HepG2 (cell line): ENCODE results near the gene DCUN1D4. TPM values are rescaled to one million over a fixed set of nuclear protein-coding genes. Genes with fewer than 3 reads are reported as not detected.

Experiments used
- CBFB ChIP-seq: sonication (generic); formaldehyde crosslinking; IDR thresholded peaks from 2 replicates; pipeline ENCODE4 v1.4.0; 2020; ENCODE audit warnings: missing genetic modification reagents
- DNMT3B ChIP-seq: conservative IDR thresholded peaks from 2 replicates; pipeline ENCODE4 v1.6.1; 2016; ENCODE audit warnings: missing biosample characterization, control low read depth
- FIP1L1 ChIP-seq: fragments of 200-400 bp; formaldehyde crosslinking; IDR thresholded peaks from 2 replicates; pipeline ENCODE4 v1.6.1; 2018; ENCODE audit warnings: low read depth, mild to moderate bottlenecking, low read length, moderate library complexity, borderline replicate concordance; ENCODE audit not compliant: insufficient read depth
- GATA4 ChIP-seq: sonication (generic); IDR thresholded peaks from 2 replicates; pipeline ENCODE4 v1.6.1; 2016; ENCODE audit warnings: antibody characterized with exemption, low read depth, borderline replicate concordance
- GLI4 ChIP-seq: sonication (generic); formaldehyde crosslinking; IDR thresholded peaks from 2 replicates; pipeline ENCODE4 v1.5.1; 2020; ENCODE audit warnings: missing genetic modification reagents, mild to moderate bottlenecking, moderate library complexity, borderline replicate concordance
- HOXA5 ChIP-seq: sonication (generic); formaldehyde crosslinking; IDR thresholded peaks from 2 replicates; pipeline ENCODE4 v1.4.0; 2020; ENCODE audit warnings: missing genetic modification reagents
- ISL2 ChIP-seq: sonication (generic); formaldehyde crosslinking; IDR thresholded peaks from 2 replicates; pipeline ENCODE4 v1.5.0; 2020; ENCODE audit warnings: missing genetic modification reagents
- PITX1 ChIP-seq: sonication (generic); formaldehyde crosslinking; IDR thresholded peaks from 2 replicates; pipeline ENCODE4 v1.5.1; 2020; ENCODE audit warnings: mild to moderate bottlenecking, missing genetic modification reagents
- SALL2 ChIP-seq: sonication (generic); formaldehyde crosslinking; IDR thresholded peaks from 2 replicates; pipeline ENCODE4 v1.8.1; 2023; ENCODE audit warnings: mild to moderate bottlenecking, missing genetic modification reagents, inconsistent platforms
- YEATS2 ChIP-seq: sonication (generic); formaldehyde crosslinking; IDR thresholded peaks from 2 replicates; pipeline ENCODE4 v1.4.0; 2020; ENCODE audit warnings: missing genetic modification reagents, borderline replicate concordance
- ZNF564 ChIP-seq: sonication (generic); formaldehyde crosslinking; IDR thresholded peaks from 2 replicates; pipeline ENCODE4 v1.8.1; 2023; ENCODE audit warnings: mild to moderate bottlenecking, missing genetic modification reagents
- ZNF607 ChIP-seq: sonication (generic); formaldehyde crosslinking; IDR thresholded peaks from 2 replicates; pipeline ENCODE4 v1.5.1; 2020; ENCODE audit warnings: missing genetic modification reagents, mild to moderate bottlenecking, borderline replicate concordance
- ZNF776 ChIP-seq: sonication (generic); formaldehyde crosslinking; IDR thresholded peaks from 2 replicates; pipeline ENCODE4 v1.4.0; 2020; ENCODE audit warnings: mild to moderate bottlenecking, missing genetic modification reagents
- polyA plus RNA-seq, 8 experiments: library from polyadenylated mRNA; depleted of rRNA in 3 of 8; stranded (reverse) in 7 of 8; unstranded in 1 of 8; fragments of >200 nt; fragmentation: Illumina TruSeq in 4 of 8; extraction: Trizol in 4 of 8; gene quantifications; 2 replicates each; pipeline versions ENCODE4 v1.2.1 to v1.2.3, GENCODE V29; 2011 to 2016; ENCODE audit warnings: low read depth in 4 of 8, missing spikeins in 1 of 8, mixed read lengths in 1 of 8; ENCODE audit not compliant: insufficient read depth in 1 of 8
- total RNA-seq, 5 experiments: library from RNA; depleted of rRNA; stranded (reverse); fragments of >200 nt; fragmentation: Illumina TruSeq; extraction: Trizol; gene quantifications; 2 replicates each; pipeline ENCODE4 v1.2.3, GENCODE V29; 2016; ENCODE audit warnings: low read depth in 1 of 5
- TF ChIP-seq, protein P1 (sequence below): sonication (generic); formaldehyde crosslinking; IDR thresholded peaks from 2 replicates; pipeline ENCODE4 v1.9.0; 2021; ENCODE audit warnings: mild to moderate bottlenecking, missing genetic modification reagents
- TF ChIP-seq, protein P2 (sequence below): sonication (generic); formaldehyde crosslinking; IDR thresholded peaks from 2 replicates; pipeline ENCODE4 v1.8.0; 2022; ENCODE audit warnings: low read depth, missing genetic modification reagents
- TF ChIP-seq, protein P3 (sequence below): sonication (generic); formaldehyde crosslinking; IDR thresholded peaks from 2 replicates; pipeline ENCODE4 v1.4.0; 2020; ENCODE audit warnings: missing genetic modification reagents, borderline replicate concordance
- TF ChIP-seq, protein P4 (sequence below): sonication (generic); formaldehyde crosslinking; IDR thresholded peaks from 2 replicates; pipeline ENCODE4 v1.5.0; 2020; ENCODE audit warnings: missing genetic modification reagents

The DCUN1D4 gene
- total and polyA plus RNA-seq, 2 of the 13 experiments (the other 11 are each of a cell fraction or from before 2014, with no cell fraction given) = 27.9 to 44.4 TPM

DNA sequence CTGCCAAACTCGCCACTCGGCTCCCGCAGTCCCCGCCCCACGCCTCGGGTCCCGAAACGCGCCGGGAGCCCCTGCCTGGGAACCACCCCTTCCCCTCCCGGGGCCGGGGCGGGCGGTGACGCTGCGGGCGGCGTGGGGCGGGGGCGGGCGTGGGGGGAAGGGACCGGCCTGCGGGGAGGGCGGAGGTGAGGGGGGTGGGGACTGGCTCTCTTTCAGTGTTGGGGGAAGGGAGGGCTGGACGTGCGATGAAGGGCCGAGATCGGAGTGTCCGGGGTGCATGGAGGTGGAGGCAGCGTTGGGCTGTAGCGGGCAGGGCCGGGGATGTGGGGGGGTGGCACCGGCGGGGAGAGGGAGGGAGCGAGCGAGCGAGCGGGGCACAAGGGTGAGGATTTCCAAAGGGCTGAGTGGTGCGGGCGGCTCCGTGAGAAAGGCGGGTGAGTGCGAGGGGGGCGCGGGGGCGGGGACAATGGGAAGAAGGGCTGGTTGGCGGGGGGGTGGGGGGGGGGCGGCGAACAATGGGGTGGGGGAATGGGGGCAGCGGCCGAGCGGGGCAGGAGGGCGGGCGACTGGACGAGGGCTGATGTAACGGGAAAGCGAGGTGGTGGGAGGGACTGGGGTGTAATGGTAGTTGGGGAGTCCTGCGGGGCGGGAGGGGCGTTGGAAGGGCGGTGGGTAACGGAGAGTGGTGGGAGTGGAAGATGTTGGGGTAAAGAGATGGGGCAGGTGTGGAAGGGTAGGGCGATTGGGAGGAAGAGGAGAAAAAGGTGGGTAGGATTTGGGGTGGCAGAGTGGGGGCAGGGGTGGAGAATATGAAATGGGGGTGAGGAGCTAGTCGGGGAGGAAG, 578 bp downstream of the DCUN1D4 start (continued):
- TF ChIP-seq, protein P1, sequence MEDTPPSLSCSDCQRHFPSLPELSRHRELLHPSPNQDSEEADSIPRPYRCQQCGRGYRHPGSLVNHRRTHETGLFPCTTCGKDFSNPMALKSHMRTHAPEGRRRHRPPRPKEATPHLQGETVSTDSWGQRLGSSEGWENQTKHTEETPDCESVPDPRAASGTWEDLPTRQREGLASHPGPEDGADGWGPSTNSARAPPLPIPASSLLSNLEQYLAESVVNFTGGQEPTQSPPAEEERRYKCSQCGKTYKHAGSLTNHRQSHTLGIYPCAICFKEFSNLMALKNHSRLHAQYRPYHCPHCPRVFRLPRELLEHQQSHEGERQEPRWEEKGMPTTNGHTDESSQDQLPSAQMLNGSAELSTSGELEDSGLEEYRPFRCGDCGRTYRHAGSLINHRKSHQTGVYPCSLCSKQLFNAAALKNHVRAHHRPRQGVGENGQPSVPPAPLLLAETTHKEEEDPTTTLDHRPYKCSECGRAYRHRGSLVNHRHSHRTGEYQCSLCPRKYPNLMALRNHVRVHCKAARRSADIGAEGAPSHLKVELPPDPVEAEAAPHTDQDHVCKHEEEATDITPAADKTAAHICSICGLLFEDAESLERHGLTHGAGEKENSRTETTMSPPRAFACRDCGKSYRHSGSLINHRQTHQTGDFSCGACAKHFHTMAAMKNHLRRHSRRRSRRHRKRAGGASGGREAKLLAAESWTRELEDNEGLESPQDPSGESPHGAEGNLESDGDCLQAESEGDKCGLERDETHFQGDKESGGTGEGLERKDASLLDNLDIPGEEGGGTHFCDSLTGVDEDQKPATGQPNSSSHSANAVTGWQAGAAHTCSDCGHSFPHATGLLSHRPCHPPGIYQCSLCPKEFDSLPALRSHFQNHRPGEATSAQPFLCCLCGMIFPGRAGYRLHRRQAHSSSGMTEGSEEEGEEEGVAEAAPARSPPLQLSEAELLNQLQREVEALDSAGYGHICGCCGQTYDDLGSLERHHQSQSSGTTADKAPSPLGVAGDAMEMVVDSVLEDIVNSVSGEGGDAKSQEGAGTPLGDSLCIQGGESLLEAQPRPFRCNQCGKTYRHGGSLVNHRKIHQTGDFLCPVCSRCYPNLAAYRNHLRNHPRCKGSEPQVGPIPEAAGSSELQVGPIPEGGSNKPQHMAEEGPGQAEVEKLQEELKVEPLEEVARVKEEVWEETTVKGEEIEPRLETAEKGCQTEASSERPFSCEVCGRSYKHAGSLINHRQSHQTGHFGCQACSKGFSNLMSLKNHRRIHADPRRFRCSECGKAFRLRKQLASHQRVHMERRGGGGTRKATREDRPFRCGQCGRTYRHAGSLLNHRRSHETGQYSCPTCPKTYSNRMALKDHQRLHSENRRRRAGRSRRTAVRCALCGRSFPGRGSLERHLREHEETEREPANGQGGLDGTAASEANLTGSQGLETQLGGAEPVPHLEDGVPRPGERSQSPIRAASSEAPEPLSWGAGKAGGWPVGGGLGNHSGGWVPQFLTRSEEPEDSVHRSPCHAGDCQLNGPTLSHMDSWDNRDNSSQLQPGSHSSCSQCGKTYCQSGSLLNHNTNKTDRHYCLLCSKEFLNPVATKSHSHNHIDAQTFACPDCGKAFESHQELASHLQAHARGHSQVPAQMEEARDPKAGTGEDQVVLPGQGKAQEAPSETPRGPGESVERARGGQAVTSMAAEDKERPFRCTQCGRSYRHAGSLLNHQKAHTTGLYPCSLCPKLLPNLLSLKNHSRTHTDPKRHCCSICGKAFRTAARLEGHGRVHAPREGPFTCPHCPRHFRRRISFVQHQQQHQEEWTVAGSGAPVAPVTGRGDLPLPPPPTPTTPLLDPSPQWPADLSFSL = no peak
- no peak for TF ChIP-seq ISL2 (CRISPR knock-in tag)
- TF ChIP-seq DNMT3B (CRISPR knock-in tag) = no peak
- TF ChIP-seq, protein P2, sequence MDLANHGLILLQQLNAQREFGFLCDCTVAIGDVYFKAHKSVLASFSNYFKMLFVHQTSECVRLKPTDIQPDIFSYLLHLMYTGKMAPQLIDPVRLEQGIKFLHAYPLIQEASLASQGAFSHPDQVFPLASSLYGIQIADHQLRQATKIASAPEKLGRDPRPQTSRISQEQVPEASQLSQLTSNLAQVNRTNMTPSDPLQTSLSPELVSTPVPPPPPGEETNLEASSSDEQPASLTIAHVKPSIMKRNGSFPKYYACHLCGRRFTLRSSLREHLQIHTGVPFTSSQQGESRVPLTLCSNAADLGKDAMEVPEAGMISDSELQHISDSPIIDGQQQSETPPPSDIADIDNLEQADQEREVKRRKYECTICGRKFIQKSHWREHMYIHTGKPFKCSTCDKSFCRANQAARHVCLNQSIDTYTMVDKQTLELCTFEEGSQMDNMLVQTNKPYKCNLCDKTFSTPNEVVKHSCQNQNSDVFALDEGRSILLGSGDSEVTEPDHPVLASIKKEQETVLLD = no peak
- TF ChIP-seq ZNF564 (CRISPR knock-in tag) = peak; percentile 1; the same call in 1 of the 2 replicates
- no peak for TF ChIP-seq YEATS2 (CRISPR knock-in tag)
- no peak for TF ChIP-seq GLI4 (CRISPR knock-in tag)
- no peak for TF ChIP-seq GATA4
- TF ChIP-seq PITX1 (CRISPR knock-in tag) = no peak
- TF ChIP-seq ZNF607 = no peak
- 0 out of 2 replicates have a peak, but pooled peaks have one; percentile 1 for TF ChIP-seq CBFB (CRISPR knock-in tag)
- no peak for TF ChIP-seq FIP1L1
- TF ChIP-seq ZNF776 (CRISPR knock-in tag) = no peak
- TF ChIP-seq, protein P3, sequence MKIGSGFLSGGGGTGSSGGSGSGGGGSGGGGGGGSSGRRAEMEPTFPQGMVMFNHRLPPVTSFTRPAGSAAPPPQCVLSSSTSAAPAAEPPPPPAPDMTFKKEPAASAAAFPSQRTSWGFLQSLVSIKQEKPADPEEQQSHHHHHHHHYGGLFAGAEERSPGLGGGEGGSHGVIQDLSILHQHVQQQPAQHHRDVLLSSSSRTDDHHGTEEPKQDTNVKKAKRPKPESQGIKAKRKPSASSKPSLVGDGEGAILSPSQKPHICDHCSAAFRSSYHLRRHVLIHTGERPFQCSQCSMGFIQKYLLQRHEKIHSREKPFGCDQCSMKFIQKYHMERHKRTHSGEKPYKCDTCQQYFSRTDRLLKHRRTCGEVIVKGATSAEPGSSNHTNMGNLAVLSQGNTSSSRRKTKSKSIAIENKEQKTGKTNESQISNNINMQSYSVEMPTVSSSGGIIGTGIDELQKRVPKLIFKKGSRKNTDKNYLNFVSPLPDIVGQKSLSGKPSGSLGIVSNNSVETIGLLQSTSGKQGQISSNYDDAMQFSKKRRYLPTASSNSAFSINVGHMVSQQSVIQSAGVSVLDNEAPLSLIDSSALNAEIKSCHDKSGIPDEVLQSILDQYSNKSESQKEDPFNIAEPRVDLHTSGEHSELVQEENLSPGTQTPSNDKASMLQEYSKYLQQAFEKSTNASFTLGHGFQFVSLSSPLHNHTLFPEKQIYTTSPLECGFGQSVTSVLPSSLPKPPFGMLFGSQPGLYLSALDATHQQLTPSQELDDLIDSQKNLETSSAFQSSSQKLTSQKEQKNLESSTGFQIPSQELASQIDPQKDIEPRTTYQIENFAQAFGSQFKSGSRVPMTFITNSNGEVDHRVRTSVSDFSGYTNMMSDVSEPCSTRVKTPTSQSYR (CRISPR knock-in tag) = no peak
- no peak for TF ChIP-seq HOXA5
- TF ChIP-seq SALL2 (CRISPR knock-in tag) = no peak
- TF ChIP-seq, protein P4, sequence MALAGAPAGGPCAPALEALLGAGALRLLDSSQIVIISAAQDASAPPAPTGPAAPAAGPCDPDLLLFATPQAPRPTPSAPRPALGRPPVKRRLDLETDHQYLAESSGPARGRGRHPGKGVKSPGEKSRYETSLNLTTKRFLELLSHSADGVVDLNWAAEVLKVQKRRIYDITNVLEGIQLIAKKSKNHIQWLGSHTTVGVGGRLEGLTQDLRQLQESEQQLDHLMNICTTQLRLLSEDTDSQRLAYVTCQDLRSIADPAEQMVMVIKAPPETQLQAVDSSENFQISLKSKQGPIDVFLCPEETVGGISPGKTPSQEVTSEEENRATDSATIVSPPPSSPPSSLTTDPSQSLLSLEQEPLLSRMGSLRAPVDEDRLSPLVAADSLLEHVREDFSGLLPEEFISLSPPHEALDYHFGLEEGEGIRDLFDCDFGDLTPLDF = no peak
